HepG2 (cell line): ENCODE results near the gene SSH3. TPM values are rescaled to one million over a fixed set of nuclear protein-coding genes. Genes with fewer than 3 reads are reported as not detected.

Experiments
- ATAC-seq: fragments of 200-7000 bp; cut with Tn5 transposase; 3 replicates; pipeline ENCODE4 v1.9.1; 2020; ENCODE audit warnings: mild to moderate bottlenecking, moderate library complexity
- BruUV-seq: library from RNA; stranded (reverse); fragments of 400-500 nt; replicated peaks from 2 replicates; lab custom pipeline; 2021; lab: Mats Ljungman, UMichigan
- CTCF ChIA-PET: fragments of 300-600 bp; formaldehyde crosslinking; extraction: SDS; loops from one replicate; lab custom pipeline; 2021; ENCODE audit warnings: low total read pairs, inconsistent platforms, low intra/inter-chr PET ratio; lab: Yijun Ruan, JAX
- POLR2A ChIA-PET: fragments of 350-600 bp; sonication (Branson Sonifier 250); formaldehyde crosslinking; loops from one replicate; lab custom pipeline; 2020; ENCODE audit warnings: antibody characterized with exemption, inconsistent platforms; lab: Yijun Ruan, JAX
- DNase-seq: peaks from one replicate; pipeline ENCODE4 v3.0.0-alpha.2; 2015; ENCODE audit warnings: low spot score
- FAIRE-seq: peaks from 3 replicates; lab custom pipeline; 2011; peaks lifted over from hg19 to GRCh38; lab: Jason Lieb, UNC
- H2AFZ ChIP-seq: one replicate; pipeline ENCODE4 v1.6.1; 2011; ENCODE audit warnings: low read length, inconsistent platforms
- H3K27ac ChIP-seq: fragments of 300-600 bp; 3 replicates; pipeline ENCODE4 v1.8.0; 2011; ENCODE audit warnings: mixed run types, mild to moderate bottlenecking, mixed read lengths, low read length, inconsistent platforms; ENCODE audit not compliant: insufficient read depth; ENCODE audit errors: extremely low read length
- H3K27me3 ChIP-seq, 2 experiments: fragments of 200-600 bp in 1 of 2; 2 replicates in 1 of 2; 3 replicates in 1 of 2; pipeline versions ENCODE4 v1.6.0 to v1.8.0; 2011; ENCODE audit warnings: low read length in 2 of 2, mild to moderate bottlenecking in 2 of 2, moderate library complexity in 2 of 2, inconsistent platforms in 1 of 2; ENCODE audit not compliant: insufficient read depth in 2 of 2, control insufficient read depth in 1 of 2
- H3K36me3 ChIP-seq, 2 experiments: fragments of 200-600 bp in 1 of 2; replicated peaks in 1 of 2; 2 replicates in 1 of 2; 3 replicates in 1 of 2; pipeline versions ENCODE4 v1.5.1 to v1.8.0; 2011; ENCODE audit warnings: low read length in 2 of 2, inconsistent platforms in 1 of 2; ENCODE audit not compliant: insufficient read depth in 2 of 2, control insufficient read depth in 1 of 2
- H3K4me1 ChIP-seq: 2 replicates; pipeline ENCODE4 v1.5.1; 2012; ENCODE audit warnings: low read length, inconsistent platforms; ENCODE audit not compliant: insufficient read depth
- H3K4me2 ChIP-seq: 2 replicates; pipeline ENCODE4 v1.6.0; 2011; ENCODE audit warnings: low read depth, low read length, inconsistent platforms
- H3K4me3 ChIP-seq, 3 experiments: fragments of 200-600 bp in 1 of 3; sonication (generic), shearing (Covaris generic) in 1 of 3; replicated peaks in 1 of 3; 2 replicates each; pipeline ENCODE4 v1.5.1; 2011 to 2016; ENCODE audit warnings: low read length in 3 of 3, inconsistent platforms in 2 of 3, low read depth in 2 of 3, mild to moderate bottlenecking in 2 of 3, control low read depth in 1 of 3, mixed read lengths in 1 of 3; ENCODE audit not compliant: insufficient read depth in 1 of 3
- H3K79me2 ChIP-seq: one replicate; pipeline ENCODE4 v1.6.1; 2011; ENCODE audit warnings: low read length, inconsistent platforms; ENCODE audit not compliant: insufficient read depth
- H3K9ac ChIP-seq: 2 replicates; pipeline ENCODE4 v1.6.0; 2011; ENCODE audit warnings: mild to moderate bottlenecking, low read depth, low read length, inconsistent platforms; ENCODE audit not compliant: insufficient read depth
- H3K9me3 ChIP-seq: 2 replicates; pipeline ENCODE4 v1.5.1; 2012; ENCODE audit warnings: mild to moderate bottlenecking, low read length
- H4K20me1 ChIP-seq: 2 replicates; pipeline ENCODE4 v1.6.0; 2011; ENCODE audit warnings: inconsistent platforms, mild to moderate bottlenecking, low read length, moderate library complexity; ENCODE audit not compliant: insufficient read depth
- ATF7 ChIP-seq, 2 experiments: fragments of 450-650 bp in 1 of 2; sonication (generic) in 1 of 2; formaldehyde crosslinking in 1 of 2; IDR thresholded peaks; 2 replicates each; pipeline versions ENCODE4 v1.4.0 to v1.6.1; 2016 to 2020; ENCODE audit warnings: antibody characterized with exemption in 1 of 2, mild to moderate bottlenecking in 1 of 2, missing genetic modification reagents in 1 of 2
- PBX2 ChIP-seq: IDR thresholded peaks from 2 replicates; pipeline ENCODE4 v1.6.1; 2016; ENCODE audit warnings: control low read depth
- RBM22 ChIP-seq: fragments of 200-400 bp; formaldehyde crosslinking; optimal IDR thresholded peaks from 2 replicates; pipeline ENCODE3; 2017; ENCODE audit warnings: mild to moderate bottlenecking, low read length, moderate library complexity
- TEAD3 ChIP-seq: optimal IDR thresholded peaks from 2 replicates; pipeline ENCODE3; 2016; ENCODE audit warnings: borderline replicate concordance
- UBTF ChIP-seq: sonication (generic); formaldehyde crosslinking; IDR thresholded peaks from 2 replicates; pipeline ENCODE4 v1.4.0; 2020; ENCODE audit warnings: mild to moderate bottlenecking, missing genetic modification reagents
- ZIK1 ChIP-seq: sonication (generic); formaldehyde crosslinking; IDR thresholded peaks from 2 replicates; pipeline ENCODE4 v1.5.0; 2020; ENCODE audit warnings: mild to moderate bottlenecking, low read depth, missing genetic modification reagents, borderline replicate concordance
- ZNF275 ChIP-seq: sonication (generic); formaldehyde crosslinking; IDR thresholded peaks from 2 replicates; pipeline ENCODE4 v1.8.0; 2022; ENCODE audit warnings: missing genetic modification reagents, mild to moderate bottlenecking, inconsistent platforms, borderline replicate concordance
- ZNF691 ChIP-seq: sonication (generic); formaldehyde crosslinking; IDR thresholded peaks from 2 replicates; pipeline ENCODE4 v1.4.0; 2020; ENCODE audit warnings: missing genetic modification reagents, low read depth, mild to moderate bottlenecking, borderline replicate concordance
- ZNF724P ChIP-seq: sonication (generic); formaldehyde crosslinking; IDR thresholded peaks from 2 replicates; pipeline ENCODE4 v1.8.0; 2022; ENCODE audit warnings: missing genetic modification reagents, borderline replicate concordance
- ZNF775 ChIP-seq: sonication (generic); formaldehyde crosslinking; IDR thresholded peaks from 2 replicates; pipeline ENCODE4 v1.4.0; 2020; ENCODE audit warnings: missing genetic modification reagents, mild to moderate bottlenecking, moderate library complexity, borderline replicate concordance
- WGBS: methylation state at CpG from one replicate; pipeline ENCODE4 v1.1.6; 2017; ENCODE audit warnings: low lambda C conversion rate; 5-methylcytosine and 5-hydroxymethylcytosine counted together
- in situ Hi-C: cut with HindIII; loops from 2 replicates; pipeline ENCODE4 v1.10.0; 2017; ENCODE audit warnings: low pct_unique_long_range_greater_than_20kb; ENCODE audit not compliant: extremely low pct_ligation_motif_present
- intact Hi-C: fragments of 100-400 bp; cut with micrococcal nuclease; formaldehyde crosslinking; loops from one replicate; pipeline ENCODE4 v1.10.0; 2022; ENCODE audit not compliant: unreplicated experiment
- polyA plus RNA-seq, 8 experiments: library from polyadenylated mRNA; depleted of rRNA in 3 of 8; stranded (reverse) in 7 of 8; unstranded in 1 of 8; fragments of >200 nt; fragmentation: Illumina TruSeq in 4 of 8; extraction: Trizol in 4 of 8; gene quantifications; 2 replicates each; pipeline versions ENCODE4 v1.2.1 to v1.2.3, GENCODE V29; 2011 to 2016; ENCODE audit warnings: low read depth in 4 of 8, missing spikeins in 1 of 8, mixed read lengths in 1 of 8; ENCODE audit not compliant: insufficient read depth in 1 of 8
- total RNA-seq, 5 experiments: library from RNA; depleted of rRNA; stranded (reverse); fragments of >200 nt; fragmentation: Illumina TruSeq; extraction: Trizol; gene quantifications; 2 replicates each; pipeline ENCODE4 v1.2.3, GENCODE V29; 2016; ENCODE audit warnings: low read depth in 1 of 5

SSH3 gene
- total and polyA plus RNA-seq, 2 of the 13 experiments (the other 11 are each of a cell fraction or from before 2014, with no cell fraction given): 12.4 to 18.8 TPM

GRCh38 chr11:67344264-67344663 is 40.9 kb downstream of the SSH3 start:
- Histone ChIP-seq H3K36me3 (no peaks in the 10 kb centered on the region), H3K9me3 (no peaks in the 10 kb centered on the region), H3K27me3 (no peaks in the 10 kb centered on the region), H3K79me2 (no peaks in the 10 kb centered on the region), H2AFZ (no peak overlapping the region), H3K4me2 (no peak overlapping the region), H3K9ac (no peak overlapping the region), H3K4me3 (no peak overlapping the region), H3K4me1 (peaks cover 16% of the 10 kb centered on the region), H4K20me1 (no peaks in the 10 kb centered on the region), H3K27ac (no peak overlapping the region)
- POLR2A ChIA-PET: interaction anchor here (0.7 to 2.5 kb wide), 2 partner anchors 10 to 877 kb away, joined by 3 to 11 read pairs; partner anchors contain the start of gene POLD4
- intact Hi-C loops: no loop called here
- ATAC-seq (no peak), FAIRE-seq (no peak), DNase-seq (no peak)
- TF ChIP-seq ZNF691 (CRISPR knock-in tag): no peak
- no peak for TF ChIP-seq ZNF775 (CRISPR knock-in tag)
- no peak for TF ChIP-seq UBTF (CRISPR knock-in tag)
- TF ChIP-seq TEAD3 (CRISPR knock-in tag): no peak
- no peak for TF ChIP-seq ZNF275
- no peak for TF ChIP-seq ATF7 (IDR thresholded peaks at IDR 0.05)
- TF ChIP-seq ATF7 (CRISPR knock-in tag; IDR thresholded peaks at IDR 0.05): no peak
- no peak for TF ChIP-seq RBM22
- no peak for TF ChIP-seq PBX2 (CRISPR knock-in tag)
- TF ChIP-seq ZNF724P (CRISPR knock-in tag): no peak
- TF ChIP-seq ZIK1 (CRISPR knock-in tag): no peak
- CTCF ChIA-PET: no interaction called here
- 58% methylated on average over 3 of the region's 4 CpGs for WGBS
- in situ Hi-C loops: no loop called here
- BruUV-seq: no TSS peak
